Head of caudate nucleus (tissue), 42 donors: ENCODE results near the gene IL1RAPL2.
"Not testable (repeated sequence)": the region's sequence is repeated elsewhere in the genome, so short reads cannot be mapped to it uniquely, and the experiment has no call there.

Source experiments
- DNase-seq, 42 donors: peaks; one replicate each; pipeline versions ENCODE4 v3.0.0 to v3.0.0-alpha.2; 2020 to 2021; ENCODE audit warnings: mixed read lengths in 7 of 42
- intact Hi-C: fragments of 100-400 bp; cut with DNase I; formaldehyde crosslinking; loops from one replicate; pipeline ENCODE4 v1.15.0; 2022

The IL1RAPL2 gene

GRCh38 chrX:104665691-104666090, 99.7 kb downstream of the IL1RAPL2 start:
- no peak for DNase-seq
- intact Hi-C loops: no loop called here

GRCh38 chrX:104668550-104668949, 102.6 kb downstream of the IL1RAPL2 start:
- intact Hi-C loops: no loop called here
- peak in 5 of 42 donors; percentile 2 to 18 (median 6) for DNase-seq

- intact Hi-C loops: no loop called here
These were observed 103.1 kb downstream of the IL1RAPL2 start for GRCh38 chrX:104669063-104669462.

GRCh38 chrX:104670051-104670450, 104.1 kb downstream of the IL1RAPL2 start:
- DNase-seq: no peak
- intact Hi-C loops: no loop called here

More at GRCh38 chrX:104669063-104669462, 103.1 kb downstream of the IL1RAPL2 start:
- DNase-seq: no peak

- intact Hi-C loops, DNase-seq: not testable (repeated sequence)
These were observed 111.5 kb downstream of the IL1RAPL2 start for GRCh38 chrX:104677517-104677916.

- DNase-seq: no peak
- intact Hi-C loops: no loop called here
These were observed 113.2 kb downstream of the IL1RAPL2 start for GRCh38 chrX:104679175-104679574.

- intact Hi-C loops: no loop called here
- DNase-seq: no peak
These were observed 115.2 kb downstream of the IL1RAPL2 start for GRCh38 chrX:104681214-104681613.

- intact Hi-C loops: no loop called here
- DNase-seq: no peak
These were observed 118.1 kb downstream of the IL1RAPL2 start for GRCh38 chrX:104684077-104684476.

- DNase-seq: no peak
- intact Hi-C loops: no loop called here
These were observed 129.6 kb downstream of the IL1RAPL2 start for GRCh38 chrX:104695593-104695992.

- intact Hi-C loops: no loop called here
- no peak for DNase-seq
These were observed 130.7 kb downstream of the IL1RAPL2 start for GRCh38 chrX:104696667-104697066.

- DNase-seq: no peak
- intact Hi-C loops: no loop called here
These were observed 131.3 kb downstream of the IL1RAPL2 start for GRCh38 chrX:104697294-104697693.

GRCh38 chrX:104707042-104707441, 141.0 kb downstream of the IL1RAPL2 start:
- DNase-seq: no peak
- intact Hi-C loops: no loop called here

- intact Hi-C loops: no loop called here
- no peak for DNase-seq
These were observed 141.6 kb downstream of the IL1RAPL2 start for GRCh38 chrX:104707572-104707971.

GRCh38 chrX:104712515-104712914, 146.5 kb downstream of the IL1RAPL2 start:
- no peak for DNase-seq
- intact Hi-C loops: no loop called here

- no peak for DNase-seq
- intact Hi-C loops: no loop called here
These were observed 155.9 kb downstream of the IL1RAPL2 start for GRCh38 chrX:104721854-104722253.

- intact Hi-C loops: no loop called here
- no peak for DNase-seq
These were observed 162.5 kb downstream of the IL1RAPL2 start for GRCh38 chrX:104728456-104728855.

GRCh38 chrX:104742355-104742754, 176.4 kb downstream of the IL1RAPL2 start:
- intact Hi-C loops: no loop called here
- no peak for DNase-seq

GRCh38 chrX:104745152-104745551, 179.2 kb downstream of the IL1RAPL2 start:
- intact Hi-C loops: no loop called here
- no peak for DNase-seq

- intact Hi-C loops: no loop called here
- no peak for DNase-seq
These were observed 184.1 kb downstream of the IL1RAPL2 start for GRCh38 chrX:104749951-104750610.

GRCh38 chrX:104762641-104763040, 196.6 kb downstream of the IL1RAPL2 start:
- intact Hi-C loops: no loop called here
- no peak for DNase-seq

- intact Hi-C loops: no loop called here
- no peak for DNase-seq
These were observed 223.8 kb downstream of the IL1RAPL2 start for GRCh38 chrX:104789784-104790183.

- no peak for DNase-seq
- intact Hi-C loops: no loop called here
These were observed 229.8 kb downstream of the IL1RAPL2 start for GRCh38 chrX:104795804-104796203.
